GM18867 (cell line): ENCODE measurements around the gene DBN1.

Source experiments
- ATAC-seq: cut with Tn5 transposase; IDR thresholded peaks from one replicate; pipeline ENCODE4 v1.9.1; 2021; ENCODE audit warnings: mild to moderate bottlenecking, moderate library complexity; ENCODE audit not compliant: unreplicated experiment

Gene DBN1

DNA sequence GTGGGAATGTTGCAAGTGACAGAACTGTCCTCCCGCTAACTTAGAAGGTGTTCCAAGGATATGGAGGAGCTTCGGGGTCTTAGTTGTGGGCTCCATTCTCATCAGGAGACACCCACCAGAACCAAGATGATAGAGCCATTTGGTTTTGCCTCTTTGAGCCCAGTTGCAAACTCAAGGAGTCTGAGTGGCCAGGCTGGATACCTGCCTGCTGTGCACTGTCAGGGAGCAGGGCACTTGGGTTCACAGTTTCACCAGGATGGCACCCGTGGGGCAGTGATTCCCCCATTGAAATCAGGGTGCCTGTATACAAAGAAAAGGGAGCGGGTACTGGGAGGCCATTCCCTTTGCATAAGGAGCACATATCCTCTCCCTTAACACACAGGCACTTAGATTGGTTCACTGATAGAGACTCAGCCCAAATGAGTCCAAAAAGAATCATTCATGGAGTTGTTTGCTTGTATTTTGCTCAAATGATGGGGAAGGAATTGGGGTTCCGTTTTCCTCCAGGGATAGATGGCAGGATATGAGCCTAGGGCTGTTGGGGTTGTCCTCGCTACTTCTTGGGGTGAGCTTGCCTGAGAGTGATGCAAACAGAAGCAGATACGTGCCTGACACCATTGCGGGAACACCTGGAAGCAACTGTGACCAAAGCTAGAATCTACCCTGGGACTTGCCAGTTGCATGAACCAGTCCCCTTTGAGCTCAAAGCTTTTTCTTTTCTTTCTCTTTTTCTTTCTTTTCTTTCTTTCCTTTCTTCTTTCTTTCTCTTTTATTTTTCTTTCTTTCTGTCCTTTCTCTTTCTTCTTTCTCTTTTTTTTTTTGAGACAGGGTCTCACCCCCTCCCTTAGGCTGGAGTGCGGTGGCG is 28.1 kb downstream of the DBN1 start:
- ATAC-seq, result no peak

DNA sequence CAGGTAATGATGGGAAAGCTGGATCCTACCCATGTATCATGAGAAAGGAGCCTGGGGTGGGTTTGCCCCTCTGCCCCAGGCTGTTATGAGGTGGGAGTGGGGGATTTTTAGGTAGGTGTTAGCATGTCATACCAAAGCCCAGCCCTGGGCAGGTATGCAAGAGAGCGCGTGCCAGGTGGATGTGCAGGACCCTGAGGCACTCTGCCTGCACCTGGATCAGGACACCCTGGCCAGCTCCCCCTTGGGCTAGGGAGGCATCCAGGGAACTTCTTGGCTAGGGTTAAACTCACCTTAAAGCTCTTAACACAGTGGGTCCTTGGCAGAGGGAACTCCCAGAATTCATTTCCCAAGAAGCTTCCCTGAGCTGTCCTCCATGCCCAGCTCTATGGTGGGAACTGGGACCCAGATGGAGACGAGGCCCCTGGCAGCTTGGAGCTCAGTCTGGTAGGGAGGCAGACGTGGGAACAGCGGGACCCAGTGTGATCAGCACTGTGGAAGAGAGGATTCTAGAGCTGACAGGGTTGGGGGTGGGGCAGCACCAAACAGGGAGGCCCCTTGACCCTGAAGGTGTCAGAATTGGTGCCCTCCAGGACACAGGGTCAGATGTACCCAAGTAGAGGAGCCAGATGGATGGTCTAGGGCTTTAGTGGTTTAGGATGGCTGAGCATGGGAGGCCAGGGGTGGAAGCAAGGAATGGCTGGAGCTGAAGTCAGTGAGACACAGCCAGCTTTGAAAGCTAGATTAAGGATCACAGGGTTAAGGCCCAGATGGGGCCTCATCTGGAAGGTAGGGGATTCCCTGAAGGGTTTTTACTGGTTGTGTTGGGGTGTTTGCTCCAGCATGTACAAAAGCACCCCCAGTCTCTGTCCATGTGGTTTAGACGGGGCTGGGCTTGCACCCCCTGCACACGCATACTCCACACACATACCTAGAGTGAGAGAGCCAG is 29.1 kb downstream of the DBN1 start:
- ATAC-seq, result no peak

DNA sequence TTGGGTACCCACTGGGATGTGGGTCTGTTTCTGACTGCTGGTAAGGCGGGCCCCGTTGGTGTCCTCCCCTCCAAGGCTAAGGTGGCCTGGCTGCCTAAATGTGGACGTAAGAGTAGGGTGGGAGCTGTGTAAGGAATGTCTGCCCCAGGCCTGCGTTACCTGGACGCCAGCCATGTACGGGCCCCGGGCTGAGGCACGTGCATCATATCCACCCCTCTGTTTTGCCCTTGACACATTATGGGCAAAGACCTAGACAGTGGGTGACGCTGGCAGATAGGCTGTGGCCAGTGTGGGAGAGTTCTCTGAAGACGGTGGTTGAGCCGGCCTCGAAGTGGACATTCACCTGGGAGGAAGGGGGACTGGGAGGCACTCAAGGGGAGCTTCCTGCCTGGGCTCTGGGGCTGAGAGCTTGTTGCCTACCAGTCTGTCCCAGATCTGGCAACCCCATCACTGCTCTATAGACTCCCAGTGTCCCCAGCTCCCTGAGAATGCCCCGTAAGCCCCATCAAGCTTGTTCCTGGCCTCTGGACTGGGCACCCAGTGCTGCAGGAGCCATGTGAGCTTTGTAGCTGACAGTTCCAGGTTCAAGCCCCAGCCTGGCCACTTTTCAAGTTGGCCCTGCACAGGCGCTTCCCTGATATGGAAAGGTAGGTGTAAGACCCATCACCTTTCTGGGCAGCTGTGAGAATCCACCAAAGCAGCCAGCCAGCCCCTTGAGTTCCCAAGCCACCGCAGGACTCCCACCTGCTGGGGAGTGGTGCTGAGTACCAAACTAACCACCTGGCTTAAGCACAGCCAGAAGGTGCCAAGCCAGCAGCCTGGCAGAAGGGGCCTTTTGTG is 30.1 kb downstream of the DBN1 start:
- ATAC-seq, result no peak

DNA sequence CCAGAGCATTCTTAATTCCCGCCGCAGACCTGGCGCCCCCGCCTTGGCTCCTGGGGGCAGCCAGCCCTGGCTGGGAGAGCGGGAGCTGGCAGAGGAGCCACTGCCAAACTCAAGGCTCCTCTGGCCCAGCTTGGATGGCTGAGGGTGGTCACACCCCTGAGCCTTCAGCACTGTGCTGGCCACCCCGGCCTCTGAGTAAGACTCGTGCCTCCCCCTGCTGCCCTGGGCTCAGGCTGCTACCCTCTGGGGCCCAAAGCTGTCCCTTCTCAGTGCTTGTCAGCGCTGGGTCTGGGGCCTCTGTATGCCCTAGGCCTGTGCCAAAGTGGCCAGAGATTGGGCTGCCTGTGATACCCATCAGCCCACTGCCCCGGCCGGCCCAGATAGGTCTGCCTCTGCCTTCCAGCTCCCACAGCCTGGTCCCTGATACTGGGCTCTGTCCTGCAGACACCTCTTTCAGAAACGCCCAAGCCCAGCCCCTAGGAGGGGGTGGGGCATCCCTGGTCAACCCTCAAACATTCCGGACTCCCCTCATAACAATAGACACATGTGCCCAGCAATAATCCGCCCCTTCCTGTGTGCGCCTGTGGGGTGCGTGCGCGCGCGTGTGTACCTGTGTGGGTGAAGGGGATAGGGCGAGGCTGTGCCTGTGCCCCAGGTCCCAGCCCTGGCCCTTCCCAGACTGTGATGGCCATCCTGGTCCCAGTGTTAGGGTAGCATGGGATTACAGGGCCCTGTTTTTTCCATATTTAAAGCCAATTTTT is 31.2 kb downstream of the DBN1 start:
- ATAC-seq, result no peak

DNA sequence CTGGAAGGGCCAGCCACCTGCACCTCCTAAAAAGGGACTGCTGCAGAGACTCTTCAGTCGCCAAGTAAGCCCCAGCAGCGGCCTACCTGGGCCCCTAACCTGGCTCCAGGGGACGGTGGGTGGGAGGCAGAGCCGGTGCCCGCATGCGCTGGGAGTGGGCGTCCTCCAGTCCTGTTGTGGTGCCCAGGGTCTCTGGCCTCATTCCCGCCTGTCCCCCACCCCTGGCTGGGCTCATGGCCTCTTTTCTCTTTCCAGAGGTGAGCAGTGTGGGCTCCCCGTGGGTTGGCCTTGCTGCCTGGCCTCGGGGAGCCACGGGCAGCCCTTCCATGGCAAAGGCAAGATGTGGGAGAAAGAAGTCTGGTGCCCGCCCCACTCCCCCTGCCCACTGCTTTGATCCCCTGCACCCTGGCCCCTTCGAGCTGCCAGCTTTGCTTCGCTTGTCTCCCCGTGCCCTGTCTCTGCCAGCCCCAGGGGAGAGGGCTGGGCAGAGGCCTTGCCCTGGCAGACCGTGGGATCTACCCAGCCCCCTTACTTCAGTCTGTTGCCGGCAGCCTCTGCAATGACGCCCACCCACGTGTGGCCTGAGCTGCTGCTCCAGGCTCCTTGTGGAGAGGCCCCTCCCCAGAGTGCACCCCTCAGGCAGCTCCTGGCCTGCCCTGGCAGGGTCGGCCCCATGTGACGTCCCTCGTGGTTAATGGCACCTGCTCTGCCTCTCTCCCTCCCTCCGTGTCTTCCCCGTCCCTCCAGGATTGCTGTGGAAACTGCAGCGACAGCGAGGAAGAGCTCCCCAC is 32.2 kb downstream of the DBN1 start:
- no peak for ATAC-seq

DNA sequence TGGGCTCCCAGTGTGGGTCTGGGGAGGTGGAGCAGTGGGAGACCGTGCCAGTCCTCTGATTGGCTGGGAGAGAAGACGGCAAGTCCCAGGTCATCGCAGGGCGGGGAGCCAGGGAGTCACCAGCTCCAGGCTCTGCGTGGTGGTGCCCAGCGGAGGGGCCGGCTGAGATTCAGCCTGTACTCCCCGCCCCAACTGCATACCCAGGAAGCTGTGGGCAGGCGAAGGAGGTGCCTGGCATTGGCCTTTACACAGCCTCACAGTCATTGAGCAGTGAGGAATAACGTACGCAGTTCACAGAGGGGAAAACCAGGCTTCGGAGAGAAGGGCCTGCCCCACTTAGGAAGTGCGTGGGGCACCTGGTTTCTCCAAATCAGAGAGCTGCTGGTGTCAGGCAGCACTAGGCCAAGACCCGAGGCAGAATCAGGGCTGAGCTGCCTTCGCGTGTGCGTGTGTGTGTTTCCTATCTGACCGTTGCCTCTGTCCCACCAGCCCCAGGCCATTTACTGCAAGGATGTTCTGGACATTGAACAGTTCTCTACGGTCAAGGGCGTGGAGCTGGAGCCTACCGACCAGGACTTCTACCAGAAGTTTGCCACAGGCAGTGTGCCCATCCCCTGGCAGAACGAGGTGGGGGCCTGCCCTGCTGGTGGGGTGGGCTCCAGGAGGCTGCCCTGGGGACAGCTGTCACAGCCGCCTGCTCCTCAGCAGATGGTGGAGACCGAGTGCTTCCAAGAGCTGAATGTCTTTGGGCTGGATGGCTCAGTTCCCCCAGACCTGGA is 33.0 kb downstream of the DBN1 start:
- no peak for ATAC-seq

DNA sequence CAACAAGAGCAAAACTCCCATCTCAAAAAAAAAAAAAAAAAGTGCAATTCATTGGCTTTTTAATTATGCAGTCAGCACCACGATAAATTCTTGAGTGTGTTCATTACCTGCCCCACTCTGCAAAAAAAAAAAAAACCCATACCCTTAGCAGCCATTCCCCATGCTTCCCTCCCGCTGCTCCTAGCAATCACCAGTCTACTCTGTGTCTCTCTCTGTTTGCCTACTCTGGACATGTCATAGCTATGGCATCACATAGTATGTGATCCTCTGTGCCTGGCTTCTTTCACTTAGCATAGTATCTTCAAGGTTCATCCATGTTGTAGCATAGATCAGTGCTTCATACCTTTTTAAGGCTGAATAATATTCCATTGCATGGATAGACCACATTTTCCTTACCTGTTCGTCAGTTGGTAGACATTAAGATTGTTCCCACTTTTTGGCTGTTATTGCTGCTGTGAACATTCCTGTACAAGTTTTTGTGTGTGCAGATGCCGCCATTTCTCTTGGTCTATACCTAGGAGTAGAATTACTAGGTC is 33.8 kb downstream of the DBN1 start:
- no peak for ATAC-seq

DNA sequence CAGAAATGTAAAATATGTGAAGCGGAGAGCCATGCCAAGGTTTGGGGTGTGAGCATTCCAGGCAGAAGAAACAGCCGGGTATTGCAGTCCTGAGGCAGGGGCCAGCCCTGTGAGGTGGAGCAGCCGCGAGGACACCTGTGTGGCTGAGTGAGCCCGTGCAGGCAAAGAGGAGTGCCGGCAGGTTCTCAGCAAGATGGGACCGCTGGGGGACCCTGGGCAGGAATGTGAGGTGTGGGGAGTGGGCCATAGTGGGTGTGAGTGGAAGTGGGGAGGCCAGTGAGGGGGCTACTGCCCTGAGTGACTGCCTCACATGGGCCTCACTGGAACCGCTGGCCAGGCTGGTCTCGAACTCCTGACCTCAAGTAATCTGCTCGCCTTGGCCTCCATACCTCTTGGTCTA is 35.0 kb downstream of the DBN1 start:
- no peak for ATAC-seq

DNA sequence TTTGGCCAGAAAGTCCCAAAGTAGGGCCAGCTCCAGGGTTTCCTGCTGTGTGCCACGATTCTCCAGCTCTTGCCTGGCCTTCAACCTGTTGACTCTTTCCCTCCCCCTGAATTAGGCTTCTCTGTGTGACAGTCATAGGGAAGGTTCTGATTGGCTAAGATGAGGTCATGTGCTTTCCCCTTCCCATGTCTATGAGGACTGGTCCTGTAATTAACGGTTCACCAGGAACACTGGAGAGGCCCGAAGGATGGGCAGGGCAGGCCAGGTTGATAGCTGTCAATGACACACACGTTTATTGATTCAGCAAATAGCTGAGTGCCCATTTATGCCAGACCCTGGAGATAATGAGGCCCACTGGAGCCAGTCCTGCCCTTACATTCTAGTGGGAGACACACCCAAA is 35.8 kb downstream of the DBN1 start:
- no peak for ATAC-seq

DNA sequence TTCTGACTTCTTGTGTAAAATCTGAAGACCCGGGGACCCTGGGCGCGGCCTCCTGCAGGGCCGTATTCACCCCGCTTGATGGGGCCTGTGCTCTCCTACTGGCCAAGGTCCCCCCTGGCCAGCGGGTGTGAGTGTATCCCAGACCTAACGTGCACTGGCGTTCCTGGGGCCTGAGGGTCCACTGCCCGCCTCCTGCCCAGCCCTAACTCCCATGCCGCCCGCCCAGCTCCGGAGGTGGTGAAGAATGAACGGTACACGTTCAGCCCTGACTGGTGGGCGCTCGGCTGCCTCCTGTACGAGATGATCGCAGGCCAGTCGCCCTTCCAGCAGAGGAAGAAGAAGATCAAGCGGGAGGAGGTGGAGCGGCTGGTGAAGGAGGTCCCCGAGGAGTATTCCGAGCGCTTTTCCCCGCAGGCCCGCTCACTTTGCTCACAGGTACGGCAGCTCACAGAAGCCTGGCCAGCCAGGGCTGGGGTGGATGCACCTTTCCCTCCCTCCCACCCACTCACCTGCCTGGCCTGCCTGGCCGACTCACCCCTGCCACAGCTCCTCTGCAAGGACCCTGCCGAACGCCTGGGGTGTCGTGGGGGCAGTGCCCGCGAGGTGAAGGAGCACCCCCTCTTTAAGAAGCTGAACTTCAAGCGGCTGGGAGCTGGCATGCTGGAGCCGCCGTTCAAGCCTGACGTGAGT is 37.4 kb downstream of the DBN1 start:
- no peak for ATAC-seq

DNA sequence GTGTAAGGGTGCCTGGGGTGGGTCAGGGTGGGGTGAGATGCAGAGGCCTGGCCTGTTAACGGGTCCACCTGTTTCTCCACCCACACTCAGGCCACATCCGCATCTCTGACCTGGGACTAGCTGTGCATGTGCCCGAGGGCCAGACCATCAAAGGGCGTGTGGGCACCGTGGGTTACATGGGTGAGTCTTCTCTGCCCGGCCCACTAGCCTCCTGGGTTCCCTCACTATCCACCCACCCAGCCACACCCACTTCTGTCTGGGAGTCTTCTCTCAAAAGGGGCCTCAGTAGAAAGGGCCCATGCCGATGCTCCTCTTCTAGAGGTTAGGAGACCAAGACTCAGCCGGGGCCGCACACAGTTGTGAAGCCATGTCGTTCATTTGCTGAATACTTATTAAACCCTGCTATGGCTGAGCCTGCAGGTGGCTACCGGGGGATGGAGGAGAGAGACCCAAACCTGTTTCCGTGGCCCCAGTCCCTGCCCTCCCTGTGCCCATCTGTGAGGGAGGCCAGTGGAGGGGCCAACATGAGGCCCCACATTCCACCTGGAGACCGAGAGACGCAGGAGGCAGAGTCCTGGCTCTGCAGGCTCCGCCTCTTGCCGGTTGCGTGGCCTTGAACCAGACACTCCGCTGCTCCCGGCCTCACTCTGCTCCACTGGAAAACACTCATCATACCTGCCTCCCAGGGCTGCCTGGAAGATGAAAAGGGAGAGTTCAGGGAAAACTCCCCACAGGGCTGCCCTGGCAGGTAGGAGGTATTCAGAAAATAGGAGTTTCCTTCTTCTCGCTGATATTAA is 38.3 kb downstream of the DBN1 start:
- no peak for ATAC-seq

DNA sequence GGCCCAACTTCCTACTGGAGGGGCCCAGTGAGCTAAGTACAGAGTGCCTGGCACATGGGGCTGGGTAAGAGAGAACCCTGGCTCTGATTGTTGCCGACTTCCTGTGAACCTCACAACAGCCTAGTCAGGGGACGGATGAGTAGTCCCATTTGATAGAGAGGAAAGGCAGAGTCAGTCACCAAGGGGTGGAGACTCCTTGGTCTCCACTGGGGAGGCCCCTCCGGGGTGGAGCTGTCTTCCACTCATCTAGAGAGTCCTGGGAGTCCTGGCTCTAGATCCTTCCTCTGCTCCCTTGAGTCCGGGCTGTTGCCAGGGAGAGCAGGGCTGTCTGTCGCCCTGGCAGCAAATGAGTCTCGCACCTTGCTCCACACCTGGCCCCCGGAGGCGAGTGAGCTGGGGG is 39.0 kb downstream of the DBN1 start:
- ATAC-seq, result no peak

DNA sequence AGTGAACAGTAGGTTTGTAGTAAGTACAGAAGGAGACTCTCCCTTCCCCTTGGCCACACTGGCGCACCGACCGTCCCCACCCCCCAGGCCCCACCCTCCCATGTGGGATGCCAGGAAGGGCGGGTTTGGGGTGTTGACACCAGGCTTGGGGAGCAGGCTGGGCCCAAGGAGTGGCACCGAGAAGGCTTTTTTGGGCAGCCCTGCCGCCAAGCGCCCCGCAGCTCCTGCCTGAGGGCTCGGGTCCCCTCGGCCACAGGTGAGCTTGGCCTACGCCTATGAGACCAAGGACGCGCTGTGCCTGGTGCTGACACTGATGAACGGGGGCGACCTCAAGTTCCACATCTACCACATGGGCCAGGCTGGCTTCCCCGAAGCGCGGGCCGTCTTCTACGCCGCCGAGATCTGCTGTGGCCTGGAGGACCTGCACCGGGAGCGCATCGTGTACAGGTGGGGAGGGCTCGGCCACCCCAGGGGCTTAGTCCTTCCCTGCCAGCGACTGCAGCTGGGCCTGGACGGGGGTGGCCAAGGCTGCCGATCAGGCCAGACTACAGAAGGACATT is 39.7 kb downstream of the DBN1 start:
- ATAC-seq, result no peak

DNA sequence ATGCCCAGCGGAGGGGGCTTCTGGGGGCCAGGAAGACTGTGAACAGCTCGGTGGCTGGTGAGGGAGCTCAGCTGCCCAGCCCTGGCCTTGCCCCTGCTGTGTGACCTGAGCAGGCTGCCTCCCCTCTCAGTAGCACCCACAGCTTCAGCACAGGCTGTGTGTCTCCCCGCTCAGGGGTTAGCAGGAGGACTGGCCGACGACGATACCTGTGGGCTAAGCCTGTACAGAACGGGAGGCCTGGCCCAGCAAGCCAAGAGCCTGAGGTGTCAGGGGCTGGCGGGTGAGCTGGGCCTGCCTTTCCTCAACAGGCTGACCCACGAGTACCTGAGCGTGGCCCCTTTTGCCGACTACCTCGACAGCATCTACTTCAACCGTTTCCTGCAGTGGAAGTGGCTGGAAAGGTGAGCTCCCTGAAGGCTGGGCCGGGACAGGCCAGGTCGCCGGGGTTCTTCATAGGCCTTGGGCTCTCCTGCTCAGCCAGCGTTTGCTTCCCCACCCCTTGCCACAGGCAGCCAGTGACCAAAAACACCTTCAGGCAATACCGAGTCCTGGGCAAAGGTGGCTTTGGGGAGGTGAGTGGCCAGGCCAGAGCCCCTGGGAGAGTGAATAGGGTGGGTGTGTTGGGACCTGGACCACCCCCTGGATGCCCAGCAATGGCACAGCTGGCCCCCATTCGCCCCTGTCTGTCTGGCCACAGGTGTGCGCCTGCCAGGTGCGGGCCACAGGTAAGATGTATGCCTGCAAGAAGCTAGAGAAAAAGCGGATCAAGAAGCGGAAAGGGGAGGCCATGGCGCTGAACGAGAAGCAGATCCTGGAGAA is 40.4 kb downstream of the DBN1 start:
- no peak for ATAC-seq

DNA sequence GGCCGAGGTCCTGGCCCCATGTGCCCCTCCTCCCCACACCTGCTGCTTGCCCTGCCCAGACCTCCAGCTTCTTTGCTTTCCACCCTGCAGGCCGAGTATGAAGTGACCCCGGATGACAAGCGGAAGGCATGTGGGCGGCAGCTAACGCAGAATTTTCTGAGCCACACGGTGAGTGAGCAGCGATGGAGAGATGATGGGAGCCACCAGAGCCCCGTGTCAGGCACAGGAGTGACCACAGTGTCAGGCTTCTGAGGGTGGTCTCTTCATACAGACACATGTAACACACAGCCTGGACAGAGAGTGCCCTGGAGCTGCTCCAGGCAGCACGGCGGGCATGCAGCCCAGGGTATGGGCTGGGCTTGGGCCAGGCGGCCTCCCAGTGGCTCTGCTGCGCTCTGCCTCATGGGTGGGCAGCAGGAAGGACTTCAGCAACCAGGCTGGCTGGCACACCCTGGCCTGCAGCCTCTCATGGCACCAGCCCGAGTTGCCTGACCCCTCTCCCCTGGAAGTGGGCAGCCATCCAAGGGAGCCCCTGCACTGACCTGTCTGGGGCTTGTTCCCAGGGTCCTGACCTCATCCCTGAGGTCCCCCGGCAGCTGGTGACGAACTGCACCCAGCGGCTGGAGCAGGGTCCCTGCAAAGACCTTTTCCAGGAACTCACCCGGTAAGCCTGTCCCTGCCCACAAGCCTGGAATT is 41.1 kb downstream of the DBN1 start:
- ATAC-seq, result no peak
